Choroid plexus epithelial cell (primary cell): ENCODE results near the gene PIF1.

Experiments used
- DNase-seq: peaks from one replicate; pipeline ENCODE4 v3.0.0-alpha.2; 2010; ENCODE audit warnings: low read depth
- H3K4me3 ChIP-seq: 2 replicates; pipeline ENCODE4 v1.5.1; 2011; ENCODE audit warnings: low read depth, mild to moderate bottlenecking, control low read depth, low read length, moderate library complexity
- CTCF ChIP-seq: conservative IDR thresholded peaks from 2 replicates; pipeline ENCODE4 v1.5.1; 2011; ENCODE audit warnings: low read depth, mild to moderate bottlenecking, control low read depth, inconsistent platforms, low read length, moderate library complexity

Gene PIF1

GRCh38 chr15:64842096-64842939 lies 16.9 kb upstream of the PIF1 start:
- peak overlapping the region; percentile 92 for H3K4me3 ChIP-seq
- DNase-seq: peak; percentile 39
- TF ChIP-seq CTCF: no peak

DNA sequence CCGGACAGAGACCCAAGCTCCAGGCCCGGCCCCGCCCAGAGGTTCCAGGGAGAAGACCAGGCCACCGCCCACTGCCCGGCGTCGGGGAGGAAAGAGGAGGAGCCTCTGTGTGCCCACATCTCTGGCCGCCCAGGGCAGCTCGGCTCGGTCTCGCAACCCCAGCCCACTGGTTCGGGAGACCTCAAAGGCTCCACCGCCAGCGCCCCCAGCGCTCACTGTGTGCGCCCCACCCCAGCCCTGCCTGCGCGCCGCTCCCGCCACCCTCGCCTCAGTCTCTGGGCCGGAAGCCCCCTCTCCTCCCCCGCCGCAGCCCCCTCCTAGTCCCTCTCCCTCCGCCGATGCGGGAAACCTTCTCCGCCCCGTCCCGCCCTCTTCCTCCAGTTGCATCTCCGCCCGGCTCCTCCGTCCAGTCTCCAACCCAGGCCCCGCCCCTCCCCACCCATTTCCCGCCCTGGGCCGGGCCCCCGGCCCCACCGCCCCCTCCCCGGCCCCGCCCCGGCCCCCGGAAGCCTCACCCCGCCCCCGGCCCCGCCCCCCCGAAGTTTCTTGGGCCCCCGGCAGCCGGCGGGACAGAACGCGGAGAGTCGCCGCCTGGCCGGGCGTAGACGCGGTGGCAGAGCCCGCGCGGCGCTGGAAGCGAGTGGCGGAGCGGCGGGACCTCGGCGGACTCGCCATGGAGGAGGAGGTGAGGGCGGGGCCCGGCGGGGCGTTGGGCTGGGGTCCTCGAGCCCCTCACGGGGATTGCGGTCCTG lies 16.1 kb upstream of the PIF1 start, which contains the start of gene PLEKHO2:
Gene PLEKHO2, plus strand, starts transcription at position 572 of the 752 bp plus-strand sequence. Its CDS starts 102 bp downstream, at position 674.
- H3K4me3 ChIP-seq: peak within 1 kb of the TSS; percentile 92
- DNase-seq: peak; percentile 95
- TF ChIP-seq CTCF: no peak

- no peak for DNase-seq
- peak overlapping the region; percentile 77 for H3K4me3 ChIP-seq
- no peak for TF ChIP-seq CTCF
Measured at GRCh38 chr15:64841060-64841343, 15.6 kb upstream of the PIF1 start.

GRCh38 chr15:64837502-64837901 lies 12.1 kb upstream of the PIF1 start:
- TF ChIP-seq CTCF: no peak
- no peak overlapping the region for H3K4me3 ChIP-seq
- DNase-seq: no peak

- no peak for DNase-seq
- no peak overlapping the region for H3K4me3 ChIP-seq
- no peak for TF ChIP-seq CTCF
Measured at GRCh38 chr15:64836023-64836536, 10.6 kb upstream of the PIF1 start.

- TF ChIP-seq CTCF: no peak
- DNase-seq: no peak
- no peak overlapping the region for H3K4me3 ChIP-seq
Measured at GRCh38 chr15:64833690-64834089, 8.2 kb upstream of the PIF1 start.

DNA sequence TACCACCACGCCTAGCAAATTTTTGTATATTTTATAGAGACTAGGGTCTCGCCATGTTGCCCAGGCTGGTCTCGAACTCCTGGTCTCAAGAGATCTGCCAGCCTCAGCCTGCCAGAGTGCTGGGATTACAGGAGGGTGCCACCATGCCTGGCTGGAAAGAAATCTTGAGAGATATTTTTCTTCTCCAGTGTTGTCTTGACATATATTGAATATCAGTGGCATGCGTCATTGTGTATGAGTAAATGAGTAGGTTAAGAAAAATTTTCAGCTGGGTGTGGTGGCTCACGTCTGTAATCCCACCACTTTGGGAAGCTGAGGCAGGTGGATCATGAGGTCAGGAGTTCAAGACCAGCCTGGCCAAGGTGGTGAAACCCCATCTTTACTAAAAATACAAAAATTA lies 3.5 kb upstream of the PIF1 start:
- DNase-seq: no peak
- TF ChIP-seq CTCF: no peak

More for the DNA sequence above, 3.5 kb upstream of the PIF1 start:
- H3K4me3 ChIP-seq: no peak overlapping the region
